ENCODE data around the gene LOXL3.

The LOXL3 gene

DNA sequence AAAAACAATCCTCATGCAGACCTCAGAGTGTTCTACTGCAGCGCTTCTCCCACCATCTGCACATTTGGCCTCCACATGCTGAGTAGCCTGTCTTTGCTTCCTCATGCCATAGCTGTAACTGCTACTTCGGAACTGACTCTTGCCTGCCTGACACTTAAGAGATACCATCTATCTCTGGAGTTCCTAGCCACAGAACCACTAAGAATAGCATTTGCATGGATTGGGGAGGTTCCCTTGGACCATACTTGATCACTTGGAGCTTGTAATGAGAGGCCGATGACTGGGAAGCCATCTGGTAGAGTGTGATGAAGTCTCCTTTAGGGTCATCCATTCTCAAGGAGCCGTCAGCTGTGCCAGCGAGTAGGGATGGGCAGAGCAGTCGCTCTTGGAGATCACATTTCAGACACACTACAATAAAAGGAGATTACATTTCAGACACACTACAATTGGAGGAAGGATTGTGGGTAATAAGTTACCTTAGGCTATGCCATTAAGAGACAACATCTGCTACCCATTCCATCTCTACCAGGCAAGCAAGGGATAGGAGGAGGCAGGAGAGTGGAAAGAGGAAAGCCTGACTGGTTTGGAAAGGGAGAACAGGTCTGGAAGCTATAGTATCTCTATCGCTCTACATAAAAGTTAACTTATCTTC, 22.6 kb upstream of the LOXL3 start:
- TF ChIP-seq, protein P1, sequence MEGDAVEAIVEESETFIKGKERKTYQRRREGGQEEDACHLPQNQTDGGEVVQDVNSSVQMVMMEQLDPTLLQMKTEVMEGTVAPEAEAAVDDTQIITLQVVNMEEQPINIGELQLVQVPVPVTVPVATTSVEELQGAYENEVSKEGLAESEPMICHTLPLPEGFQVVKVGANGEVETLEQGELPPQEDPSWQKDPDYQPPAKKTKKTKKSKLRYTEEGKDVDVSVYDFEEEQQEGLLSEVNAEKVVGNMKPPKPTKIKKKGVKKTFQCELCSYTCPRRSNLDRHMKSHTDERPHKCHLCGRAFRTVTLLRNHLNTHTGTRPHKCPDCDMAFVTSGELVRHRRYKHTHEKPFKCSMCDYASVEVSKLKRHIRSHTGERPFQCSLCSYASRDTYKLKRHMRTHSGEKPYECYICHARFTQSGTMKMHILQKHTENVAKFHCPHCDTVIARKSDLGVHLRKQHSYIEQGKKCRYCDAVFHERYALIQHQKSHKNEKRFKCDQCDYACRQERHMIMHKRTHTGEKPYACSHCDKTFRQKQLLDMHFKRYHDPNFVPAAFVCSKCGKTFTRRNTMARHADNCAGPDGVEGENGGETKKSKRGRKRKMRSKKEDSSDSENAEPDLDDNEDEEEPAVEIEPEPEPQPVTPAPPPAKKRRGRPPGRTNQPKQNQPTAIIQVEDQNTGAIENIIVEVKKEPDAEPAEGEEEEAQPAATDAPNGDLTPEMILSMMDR (conservative IDR thresholded peaks at IDR 0.05; ENCODE audit: low read depth), result no peak
- H3K27ac ChIP-seq, result no peak overlapping the region
- ChIA-PET POLR2A (ENCODE audit: low non-redundant PET) (no interaction called here), CTCF (no interaction called here)
- no peak for DNase-seq (ENCODE audit: low spot score)

DNA sequence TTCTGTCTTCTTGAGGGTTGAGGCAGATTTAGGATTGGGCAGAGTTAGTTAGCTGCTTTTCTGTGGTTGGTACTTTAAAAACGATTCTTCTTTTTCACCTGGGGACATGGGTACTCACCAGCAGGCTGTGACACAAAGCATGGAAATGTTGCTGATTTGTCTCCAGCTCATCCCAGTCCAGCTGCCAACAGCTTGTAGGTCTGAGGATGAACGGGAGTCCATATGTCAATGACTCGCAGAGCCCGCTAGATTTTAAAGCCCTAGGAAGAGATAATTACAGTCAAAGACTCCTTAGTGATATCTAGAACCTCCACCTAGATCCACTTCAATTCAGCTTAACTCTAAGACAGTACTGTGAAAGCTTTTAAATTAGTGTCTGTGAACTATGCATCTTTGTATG, 21.6 kb upstream of the LOXL3 start:
- CTCF ChIA-PET, result interaction anchor here (0.6 kb wide), 2 partner anchors 90 to 240 kb away, joined by 3 to 5 read pairs; no protein-coding TSS in a partner anchor
- POLR2A ChIA-PET (ENCODE audit: low non-redundant PET), result no interaction called here
- DNase-seq (ENCODE audit: low spot score), result no peak
- H3K27ac ChIP-seq, result no peak overlapping the region
- TF ChIP-seq, protein P1 (conservative IDR thresholded peaks at IDR 0.05; ENCODE audit: low read depth), result no peak

DNA sequence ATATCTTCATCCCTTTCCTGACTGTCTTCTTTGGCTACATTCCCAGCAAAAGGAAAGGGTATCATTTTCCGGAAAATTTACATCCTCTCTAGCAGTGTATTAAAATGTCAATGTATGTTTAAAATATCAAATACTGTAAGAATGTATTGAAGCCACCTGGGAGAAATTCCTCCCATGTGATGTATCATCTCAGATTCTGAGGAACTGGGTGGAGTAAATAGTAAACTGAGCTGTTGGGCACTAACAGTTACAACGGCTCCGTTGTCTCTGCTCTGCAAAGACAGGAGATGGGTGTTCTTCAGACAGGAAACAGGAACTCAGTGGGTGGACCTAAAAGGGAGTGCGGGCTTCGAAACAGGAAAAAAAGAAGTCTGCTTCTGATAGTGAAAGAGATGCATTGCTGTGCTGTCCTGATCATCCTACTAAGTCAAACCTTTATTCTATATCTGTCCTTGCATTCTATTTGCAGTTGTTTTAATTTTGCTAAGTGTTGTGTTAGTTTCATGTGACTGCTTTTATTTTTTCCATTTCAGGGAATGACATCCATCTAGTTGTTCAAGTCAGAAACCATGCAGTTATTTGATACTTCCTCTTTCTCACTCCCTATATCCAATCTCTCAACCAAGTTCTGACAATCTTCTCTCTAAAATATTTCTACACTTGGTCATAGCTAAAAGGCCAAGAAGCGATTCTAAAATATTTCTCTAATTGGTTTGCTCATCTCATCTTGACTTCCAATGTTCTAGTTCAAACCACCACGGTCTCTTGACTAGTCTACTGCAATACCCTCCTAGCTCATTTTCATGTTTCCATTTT, 20.2 kb upstream of the LOXL3 start:
- ChIA-PET POLR2A (ENCODE audit: low non-redundant PET) (no interaction called here), CTCF (interaction anchor here (0.6 kb wide), 1 partner anchor 20 kb away, joined by 4 read pairs; no protein-coding TSS in a partner anchor)
- peak overlapping the region; percentile 85 for H3K27ac ChIP-seq
- TF ChIP-seq, protein P1 (conservative IDR thresholded peaks at IDR 0.05; ENCODE audit: low read depth), result no peak
- peak; percentile 74 for DNase-seq (ENCODE audit: low spot score)

DNA sequence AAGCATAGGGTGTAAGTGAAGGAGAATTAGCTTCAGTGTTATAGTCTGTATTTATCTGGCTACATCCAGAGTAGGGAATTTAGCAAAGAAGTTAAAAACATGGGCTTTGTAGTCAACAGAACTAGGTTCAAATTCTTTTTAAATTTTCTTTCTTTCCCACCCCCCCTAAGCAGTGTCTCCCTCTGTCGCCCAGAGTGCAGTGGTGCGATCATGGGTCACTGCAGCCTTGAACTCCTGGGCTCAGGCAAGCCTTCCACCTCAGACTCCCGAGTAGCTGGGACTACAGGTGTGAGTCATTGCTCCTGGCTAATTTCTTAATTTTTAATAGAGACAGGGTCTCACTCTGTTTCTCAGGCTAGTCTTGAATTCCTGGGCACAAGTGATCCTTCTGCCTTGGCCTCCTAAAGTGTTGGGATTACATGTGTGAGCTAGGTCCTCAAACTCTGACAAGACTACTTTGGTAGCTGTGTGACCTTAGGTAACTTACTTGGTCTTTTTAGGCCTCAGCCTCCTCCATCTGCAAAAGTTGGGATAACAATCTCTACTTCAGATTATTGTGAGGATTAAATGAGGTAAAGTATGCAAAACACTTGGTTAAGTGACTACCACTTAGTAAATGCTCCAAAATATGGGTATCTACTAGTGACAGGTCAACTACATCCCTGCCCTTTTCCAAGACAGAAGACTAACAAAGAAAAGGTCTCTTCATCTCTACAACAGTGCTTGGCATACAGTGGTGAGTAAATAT, 18.6 kb upstream of the LOXL3 start:
- POLR2A ChIA-PET (ENCODE audit: low non-redundant PET), result no interaction called here
- no peak overlapping the region for H3K27ac ChIP-seq
- no peak for DNase-seq (ENCODE audit: low spot score)
- TF ChIP-seq, protein P1 (conservative IDR thresholded peaks at IDR 0.05; ENCODE audit: low read depth), result no peak
- CTCF ChIA-PET, result interaction anchor here (1.1 kb wide), 1 partner anchor 7 kb away, joined by 4 read pairs; no protein-coding TSS in a partner anchor

DNA sequence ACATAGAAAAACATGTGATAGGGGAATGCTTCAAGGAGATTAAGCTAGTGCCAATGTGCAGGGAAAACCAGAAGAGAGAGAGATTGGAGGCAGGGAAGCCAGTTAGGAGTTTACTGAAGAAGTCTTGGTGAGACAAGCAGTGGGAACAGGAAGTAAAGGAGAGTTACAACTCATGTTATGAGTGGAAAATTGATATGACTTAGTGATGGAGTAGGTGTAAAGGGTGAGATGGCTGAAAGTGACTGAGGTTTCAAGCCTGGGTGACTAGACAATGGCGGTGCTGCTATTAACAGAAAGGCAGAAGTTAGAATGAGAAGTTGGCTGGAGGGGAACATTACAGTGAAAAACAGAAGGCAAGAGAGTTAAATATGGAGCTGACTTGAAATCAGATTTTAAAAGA, 17.3 kb upstream of the LOXL3 start:
- ChIA-PET CTCF (interaction anchor here (1.1 kb wide), 1 partner anchor 9 kb away, joined by 4 read pairs; no protein-coding TSS in a partner anchor), POLR2A (ENCODE audit: low non-redundant PET) (no interaction called here)
- no peak overlapping the region for H3K27ac ChIP-seq
- TF ChIP-seq, protein P1 (conservative IDR thresholded peaks at IDR 0.05; ENCODE audit: low read depth), result no peak
- DNase-seq (ENCODE audit: low spot score), result no peak

DNA sequence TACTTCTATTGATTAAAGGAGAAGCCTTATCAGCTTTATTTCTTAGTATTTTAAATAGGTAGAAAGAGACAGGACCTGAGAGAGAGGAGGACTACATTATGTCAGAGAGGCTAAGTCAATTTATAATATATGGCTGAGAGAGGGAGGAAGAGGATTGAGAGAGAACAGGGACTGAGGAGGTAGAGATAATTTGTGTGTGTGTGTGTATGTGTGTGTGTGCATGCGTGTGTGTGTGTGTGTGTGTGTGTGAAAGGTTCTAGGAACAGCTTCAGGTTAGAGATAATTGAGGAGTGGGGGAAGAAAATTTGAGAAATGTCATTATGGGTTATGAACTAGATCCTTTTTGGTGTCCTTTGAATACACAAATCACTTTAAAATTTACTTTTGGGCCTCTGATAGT, 15.9 kb upstream of the LOXL3 start:
- TF ChIP-seq, protein P1 (conservative IDR thresholded peaks at IDR 0.05; ENCODE audit: low read depth), result no peak
- POLR2A ChIA-PET (ENCODE audit: low non-redundant PET), result no interaction called here
- no peak for DNase-seq (ENCODE audit: low spot score)
- no peak overlapping the region for H3K27ac ChIP-seq
- CTCF ChIA-PET, result no interaction called here
